ENCODE measurements around the gene TNN. TPM values are rescaled to one million over a fixed set of nuclear protein-coding genes. Genes with fewer than 3 reads are reported as not detected.
A peak's percentile ranks its signal among the peaks of the same experiment; 100 is the strongest.

The TNN gene
- total and polyA plus RNA-seq, 8 donors, result 0.06 to 1.1 (median 0.14) TPM; not detected in 5

GRCh38 chr1:175137369-175137768, 69.7 kb downstream of the TNN start:
- TF ChIP-seq EP300 (IDR thresholded peaks at IDR 0.05) (no peak), POLR2A (IDR thresholded peaks at IDR 0.05) (no peak), POLR2AphosphoS5 (IDR thresholded peaks at IDR 0.05) (no peak)
- TF ChIP-seq, protein P1, sequence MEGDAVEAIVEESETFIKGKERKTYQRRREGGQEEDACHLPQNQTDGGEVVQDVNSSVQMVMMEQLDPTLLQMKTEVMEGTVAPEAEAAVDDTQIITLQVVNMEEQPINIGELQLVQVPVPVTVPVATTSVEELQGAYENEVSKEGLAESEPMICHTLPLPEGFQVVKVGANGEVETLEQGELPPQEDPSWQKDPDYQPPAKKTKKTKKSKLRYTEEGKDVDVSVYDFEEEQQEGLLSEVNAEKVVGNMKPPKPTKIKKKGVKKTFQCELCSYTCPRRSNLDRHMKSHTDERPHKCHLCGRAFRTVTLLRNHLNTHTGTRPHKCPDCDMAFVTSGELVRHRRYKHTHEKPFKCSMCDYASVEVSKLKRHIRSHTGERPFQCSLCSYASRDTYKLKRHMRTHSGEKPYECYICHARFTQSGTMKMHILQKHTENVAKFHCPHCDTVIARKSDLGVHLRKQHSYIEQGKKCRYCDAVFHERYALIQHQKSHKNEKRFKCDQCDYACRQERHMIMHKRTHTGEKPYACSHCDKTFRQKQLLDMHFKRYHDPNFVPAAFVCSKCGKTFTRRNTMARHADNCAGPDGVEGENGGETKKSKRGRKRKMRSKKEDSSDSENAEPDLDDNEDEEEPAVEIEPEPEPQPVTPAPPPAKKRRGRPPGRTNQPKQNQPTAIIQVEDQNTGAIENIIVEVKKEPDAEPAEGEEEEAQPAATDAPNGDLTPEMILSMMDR (IDR thresholded peaks at IDR 0.05), result no peak
- WGBS, 5 donors, result 72 to 91% (median 83%) methylated on average over 1 of the region's 1 CpG
- no peaks in the 10 kb centered on the region for H3K36me3 ChIP-seq
- H3K27me3 ChIP-seq, result no peaks in the 10 kb centered on the region
- no peak overlapping the region for H3K4me3 ChIP-seq
- intact Hi-C loops (cut with DNase I; ENCODE audit: low total_unique reads), result no loop called here
- H3K4me1 ChIP-seq, result peaks cover 0 to 10% (median 5%) of the 10 kb centered on the region in 4 donors
- DNase-seq, result no peak
- H3K27ac ChIP-seq, result no peak overlapping the region
- no peaks in the 10 kb centered on the region for H3K9me3 ChIP-seq

- 34 to 69% (median 42%) methylated on average over 2 of the region's 2 CpGs for WGBS, 5 donors
- intact Hi-C loops (cut with DNase I; ENCODE audit: low total_unique reads), result no loop called here
- TF ChIP-seq, protein P1 (IDR thresholded peaks at IDR 0.05), result no peak
- TF ChIP-seq POLR2AphosphoS5 (IDR thresholded peaks at IDR 0.05) (no peak), POLR2A (IDR thresholded peaks at IDR 0.05) (no peak), EP300 (IDR thresholded peaks at IDR 0.05) (no peak)
Observed at GRCh38 chr1:175138579-175138978, 70.9 kb downstream of the TNN start.

DNA sequence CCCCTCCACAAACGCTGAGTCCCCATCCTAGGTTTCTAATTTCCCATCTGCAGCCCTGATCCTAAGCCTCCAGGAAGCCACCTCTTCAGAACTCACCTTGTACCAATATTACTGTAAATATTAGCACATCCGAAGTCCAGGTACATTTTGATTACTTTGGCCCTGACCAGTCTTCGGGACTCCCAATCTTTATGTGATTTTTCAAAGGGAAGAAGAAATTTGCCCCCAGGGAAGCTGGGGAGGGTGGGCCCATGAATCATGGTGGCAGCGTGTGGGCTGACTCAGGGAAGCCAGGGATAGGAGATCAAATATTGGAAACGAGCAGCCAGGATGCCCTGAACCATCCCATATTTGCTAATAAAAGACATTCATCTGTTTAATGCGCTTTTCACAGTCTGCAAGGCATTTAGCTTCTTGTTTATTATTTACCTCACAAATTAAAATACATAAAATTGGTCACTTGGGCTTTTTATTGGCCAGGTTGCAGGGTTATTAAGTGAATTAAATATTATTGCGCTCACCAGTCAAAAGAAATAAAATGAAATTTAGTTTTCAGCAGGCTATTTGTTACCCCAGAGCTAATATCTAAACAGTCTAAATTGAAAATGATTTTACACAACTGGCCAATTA, 78.4 kb downstream of the TNN start:
- Histone ChIP-seq H3K9me3 (no peaks in the 10 kb centered on the region), H3K4me3 (no peak overlapping the region), H3K4me1 (peaks cover 7 to 25% (median 12%) of the 10 kb centered on the region in 4 donors), H3K27ac (no peak overlapping the region), H3K36me3 (no peaks in the 10 kb centered on the region), H3K27me3 (no peaks in the 10 kb centered on the region)
- TF ChIP-seq, protein P1 (IDR thresholded peaks at IDR 0.05), result no peak
- TF ChIP-seq POLR2AphosphoS5 (IDR thresholded peaks at IDR 0.05) (no peak), POLR2A (IDR thresholded peaks at IDR 0.05) (no peak), EP300 (IDR thresholded peaks at IDR 0.05) (no peak)
- DNase-seq, result no peak
- WGBS, 5 donors, result 33 to 61% (median 43%) methylated on average over 6 to 7 of the region's 7 CpGs
- intact Hi-C loops (cut with DNase I; ENCODE audit: low total_unique reads), result no loop called here

More at GRCh38 chr1:175138579-175138978, 70.9 kb downstream of the TNN start:
- no peak for DNase-seq
- H3K4me3 ChIP-seq, result no peak overlapping the region
- H3K4me1 ChIP-seq, result peaks cover 0 to 1% (median 0%) of the 10 kb centered on the region in 4 donors
- H3K27me3 ChIP-seq, result no peaks in the 10 kb centered on the region
- no peaks in the 10 kb centered on the region for H3K36me3 ChIP-seq
- no peaks in the 10 kb centered on the region for H3K9me3 ChIP-seq
- no peak overlapping the region for H3K27ac ChIP-seq

DNA sequence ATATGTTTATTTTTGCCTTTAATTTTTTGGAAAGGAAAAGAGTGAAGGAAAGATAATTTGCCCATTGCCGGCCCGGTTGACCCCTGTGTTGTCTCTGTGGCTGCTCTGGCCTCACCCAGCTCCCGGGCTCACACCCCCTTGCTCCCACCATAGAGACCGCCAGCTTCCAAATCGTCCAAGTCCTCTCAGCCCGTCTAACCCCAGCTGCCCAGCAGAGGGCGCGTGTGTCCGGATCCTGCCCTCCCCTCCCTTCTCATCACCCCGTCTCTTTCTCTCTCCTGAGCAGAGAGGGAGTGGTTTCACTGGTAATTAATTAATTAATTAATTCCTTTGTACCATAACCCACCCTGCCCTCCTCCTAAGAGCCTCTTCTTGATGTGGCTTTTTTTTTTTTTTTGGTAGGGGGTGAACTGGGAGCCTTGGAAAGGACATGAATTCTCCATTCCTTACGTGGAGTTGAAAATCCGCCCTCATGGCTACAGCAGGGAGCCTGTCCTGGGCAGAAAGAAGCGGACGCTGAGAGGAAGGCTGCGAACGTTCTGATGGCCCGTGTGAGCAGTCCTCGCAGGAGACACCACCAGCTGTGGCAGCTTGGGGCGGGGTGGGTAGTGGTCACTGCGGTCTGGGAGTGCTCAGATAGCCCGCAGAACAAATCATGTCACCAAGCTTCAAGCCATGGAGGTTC, 79.0 kb downstream of the TNN start:
- Histone ChIP-seq H3K4me3 (no peak overlapping the region), H3K4me1 (peaks cover 7 to 25% (median 13%) of the 10 kb centered on the region in 4 donors), H3K9me3 (no peaks in the 10 kb centered on the region), H3K27me3 (no peaks in the 10 kb centered on the region), H3K36me3 (no peaks in the 10 kb centered on the region), H3K27ac (no peak overlapping the region)
- peak; percentile 78 to 88 for DNase-seq
- 29 to 44% (median 33%) methylated on average over 21 of the region's 21 CpGs for WGBS, 5 donors
- TF ChIP-seq, protein P1 (IDR thresholded peaks at IDR 0.05), result peak in 5 of 7 experiments; percentile 45 to 86 (median 81)
- no peak for TF ChIP-seq POLR2A (IDR thresholded peaks at IDR 0.05)
- no peak for TF ChIP-seq POLR2AphosphoS5 (IDR thresholded peaks at IDR 0.05)
- TF ChIP-seq EP300 (IDR thresholded peaks at IDR 0.05), result no peak
- intact Hi-C loops (cut with DNase I; ENCODE audit: low total_unique reads), result no loop called here

Measured in stomach (tissue), 9 donors.